A549 (cell line): Measurements from ENCODE around the gene COBLL1.

Experiments
- CHD2 ChIP-seq: fragments of 150-350 bp; IDR thresholded peaks from 2 replicates; pipeline ENCODE4 v1.6.1; 2014; ENCODE audit warnings: low read length; ENCODE audit not compliant: partially characterized antibody
- TF ChIP-seq, protein P1 (sequence below): IDR thresholded peaks from 2 replicates; pipeline ENCODE4 v1.6.1; 2012
- TF ChIP-seq, protein P2 (sequence below): IDR thresholded peaks from 2 replicates; pipeline ENCODE4 v1.6.1; 2012

DNA sequence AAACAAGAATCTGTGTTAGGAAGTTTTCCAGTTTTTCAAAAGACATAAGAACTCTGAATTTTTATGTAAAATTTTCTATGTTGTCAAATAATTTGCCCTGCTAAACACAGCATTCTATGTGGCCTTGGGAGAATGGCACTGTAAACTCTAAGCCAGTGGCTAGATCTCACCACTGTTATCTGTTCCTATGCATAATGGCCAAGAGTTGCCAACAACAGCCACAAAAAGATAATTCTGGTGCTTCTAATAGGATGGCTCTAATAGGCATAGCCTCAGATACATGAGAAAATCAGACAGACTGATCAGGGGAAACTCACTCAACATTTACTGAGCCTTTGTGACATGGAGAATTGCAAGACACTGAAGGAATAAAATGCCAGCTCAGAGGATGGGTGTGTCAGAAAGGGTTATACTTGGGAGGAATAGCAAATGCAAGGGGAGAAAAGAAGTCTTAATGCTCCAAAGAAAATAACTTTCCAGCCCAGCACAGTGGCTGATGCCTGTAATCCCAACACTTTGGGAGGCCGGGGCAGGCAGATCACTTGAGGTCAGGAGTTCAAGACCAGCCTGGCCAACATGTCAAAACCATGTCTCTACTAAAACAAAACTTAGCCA is 63.7 kb downstream of the COBLL1 start:
- TF ChIP-seq CHD2: no peak
- TF ChIP-seq, protein P1, sequence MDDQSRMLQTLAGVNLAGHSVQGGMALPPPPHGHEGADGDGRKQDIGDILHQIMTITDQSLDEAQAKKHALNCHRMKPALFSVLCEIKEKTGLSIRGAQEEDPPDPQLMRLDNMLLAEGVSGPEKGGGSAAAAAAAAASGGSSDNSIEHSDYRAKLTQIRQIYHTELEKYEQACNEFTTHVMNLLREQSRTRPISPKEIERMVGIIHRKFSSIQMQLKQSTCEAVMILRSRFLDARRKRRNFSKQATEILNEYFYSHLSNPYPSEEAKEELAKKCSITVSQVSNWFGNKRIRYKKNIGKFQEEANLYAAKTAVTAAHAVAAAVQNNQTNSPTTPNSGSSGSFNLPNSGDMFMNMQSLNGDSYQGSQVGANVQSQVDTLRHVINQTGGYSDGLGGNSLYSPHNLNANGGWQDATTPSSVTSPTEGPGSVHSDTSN: no peak
- TF ChIP-seq, protein P2, sequence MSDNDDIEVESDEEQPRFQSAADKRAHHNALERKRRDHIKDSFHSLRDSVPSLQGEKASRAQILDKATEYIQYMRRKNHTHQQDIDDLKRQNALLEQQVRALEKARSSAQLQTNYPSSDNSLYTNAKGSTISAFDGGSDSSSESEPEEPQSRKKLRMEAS: no peak
